GM18499 (cell line): ENCODE results near the gene COQ10B.
A peak's percentile ranks its signal among the peaks of the same experiment; 100 is the strongest.
"Not testable (repeated sequence)": the region's sequence is repeated elsewhere in the genome, so short reads cannot be mapped to it uniquely, and the experiment has no call there.

Experiments used
- ATAC-seq: cut with Tn5 transposase; IDR thresholded peaks from one replicate; pipeline ENCODE4 v1.9.1; 2021; ENCODE audit warnings: moderate number of reproducible peaks; ENCODE audit not compliant: insufficient read depth, unreplicated experiment

COQ10B gene

GRCh38 chr2:197450465-197450864, 2.9 kb upstream of the COQ10B start:
- no peak for ATAC-seq

- not testable (repeated sequence) for ATAC-seq
Measured at GRCh38 chr2:197450935-197451358, 2.4 kb upstream of the COQ10B start.

GRCh38 chr2:197452754-197453122, 614 bp upstream of the COQ10B start:
- no peak for ATAC-seq

- ATAC-seq: peak; percentile 19
Measured at GRCh38 chr2:197453914-197454398, 604 bp downstream of the COQ10B start.

GRCh38 chr2:197454923-197455322, 1.6 kb downstream of the COQ10B start:
- ATAC-seq: no peak

- ATAC-seq: no peak
Measured at GRCh38 chr2:197455428-197455827, 2.1 kb downstream of the COQ10B start.

GRCh38 chr2:197460649-197461048, 7.3 kb downstream of the COQ10B start:
- ATAC-seq: no peak

- ATAC-seq: no peak
Measured at GRCh38 chr2:197461057-197461456, 7.7 kb downstream of the COQ10B start.

- no peak for ATAC-seq
Measured at GRCh38 chr2:197464175-197464574, 10.8 kb downstream of the COQ10B start.

- ATAC-seq: no peak
Measured at GRCh38 chr2:197472166-197472565, 18.8 kb downstream of the COQ10B start.

- ATAC-seq: no peak
Measured at GRCh38 chr2:197477797-197478196, 24.4 kb downstream of the COQ10B start.

- ATAC-seq: no peak
Measured at GRCh38 chr2:197480165-197481036, 27.0 kb downstream of the COQ10B start.

GRCh38 chr2:197484248-197484647, 30.9 kb downstream of the COQ10B start:
- ATAC-seq: not testable (repeated sequence)

- no peak for ATAC-seq
Measured at GRCh38 chr2:197486175-197486574, 32.8 kb downstream of the COQ10B start.

GRCh38 chr2:197487385-197487784, 34.0 kb downstream of the COQ10B start:
- no peak for ATAC-seq

- no peak for ATAC-seq
Measured at GRCh38 chr2:197495433-197496134, 42.2 kb downstream of the COQ10B start.

GRCh38 chr2:197496695-197497094, 43.3 kb downstream of the COQ10B start:
- no peak for ATAC-seq

- no peak for ATAC-seq
Measured at GRCh38 chr2:197497326-197497725, 44.0 kb downstream of the COQ10B start.

GRCh38 chr2:197498235-197498936, 45.0 kb downstream of the COQ10B start:
- ATAC-seq: no peak

GRCh38 chr2:197498937-197499593, 45.7 kb downstream of the COQ10B start:
- no peak for ATAC-seq
